ENCODE measurements around the gene GSG1L. TPM values are rescaled to one million over a fixed set of nuclear protein-coding genes. Genes with fewer than 3 reads are reported as not detected.

Gene GSG1L
- total RNA-seq, 1 donor from 2014 or later = not detected

DNA sequence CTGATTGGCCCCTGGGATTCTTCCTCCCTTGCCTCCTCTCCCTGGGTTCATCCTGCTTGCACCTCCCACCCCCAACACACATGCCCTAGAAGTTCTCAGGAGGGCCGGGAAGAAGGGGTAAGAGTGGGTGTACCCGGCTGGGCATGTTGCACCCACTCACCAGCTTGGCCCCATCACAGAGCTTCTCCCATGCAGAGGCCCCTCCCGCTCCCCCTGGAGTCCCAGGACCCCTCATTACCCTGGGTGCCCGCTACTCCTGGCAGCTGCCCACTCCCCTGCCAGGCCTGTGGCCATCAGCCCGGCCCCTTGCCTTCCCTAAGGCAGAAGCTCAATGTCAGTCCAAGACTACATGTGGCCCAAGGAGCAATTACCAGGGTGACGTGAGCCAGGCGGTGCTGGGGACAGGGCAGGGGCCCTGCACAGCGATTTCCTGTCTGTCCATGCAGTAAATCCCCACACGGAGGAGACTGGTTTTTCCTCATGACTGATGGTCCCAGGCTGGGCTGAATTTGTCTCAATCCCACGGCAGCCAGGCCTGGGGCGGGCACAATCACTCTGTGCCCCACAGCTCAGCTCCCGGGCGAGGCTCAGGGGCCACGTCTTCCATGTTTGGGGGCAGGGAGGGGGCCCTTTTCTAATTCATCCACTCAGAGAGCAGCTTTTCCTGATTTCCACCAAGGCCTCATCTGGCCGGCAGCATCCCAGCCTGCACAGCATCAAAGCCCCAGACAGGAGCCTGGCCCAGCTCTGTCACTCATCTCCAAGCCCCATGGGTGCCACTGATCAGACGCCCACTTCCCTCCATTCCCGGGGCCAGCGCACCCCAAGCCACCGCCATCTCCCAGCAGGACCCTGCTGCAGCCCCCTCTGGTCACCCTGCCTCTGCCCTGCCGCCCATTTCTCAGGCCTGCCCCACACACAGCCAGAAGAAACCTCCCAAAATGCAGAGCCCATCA lies 278.9 kb downstream of the GSG1L start:
- no peak overlapping the region for H3K4me3 ChIP-seq (ENCODE audit: low read depth, low read length)
- DNase-seq (ENCODE audit: low read depth) = no peak
- TF ChIP-seq, protein P1, sequence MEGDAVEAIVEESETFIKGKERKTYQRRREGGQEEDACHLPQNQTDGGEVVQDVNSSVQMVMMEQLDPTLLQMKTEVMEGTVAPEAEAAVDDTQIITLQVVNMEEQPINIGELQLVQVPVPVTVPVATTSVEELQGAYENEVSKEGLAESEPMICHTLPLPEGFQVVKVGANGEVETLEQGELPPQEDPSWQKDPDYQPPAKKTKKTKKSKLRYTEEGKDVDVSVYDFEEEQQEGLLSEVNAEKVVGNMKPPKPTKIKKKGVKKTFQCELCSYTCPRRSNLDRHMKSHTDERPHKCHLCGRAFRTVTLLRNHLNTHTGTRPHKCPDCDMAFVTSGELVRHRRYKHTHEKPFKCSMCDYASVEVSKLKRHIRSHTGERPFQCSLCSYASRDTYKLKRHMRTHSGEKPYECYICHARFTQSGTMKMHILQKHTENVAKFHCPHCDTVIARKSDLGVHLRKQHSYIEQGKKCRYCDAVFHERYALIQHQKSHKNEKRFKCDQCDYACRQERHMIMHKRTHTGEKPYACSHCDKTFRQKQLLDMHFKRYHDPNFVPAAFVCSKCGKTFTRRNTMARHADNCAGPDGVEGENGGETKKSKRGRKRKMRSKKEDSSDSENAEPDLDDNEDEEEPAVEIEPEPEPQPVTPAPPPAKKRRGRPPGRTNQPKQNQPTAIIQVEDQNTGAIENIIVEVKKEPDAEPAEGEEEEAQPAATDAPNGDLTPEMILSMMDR (conservative IDR thresholded peaks at IDR 0.05; ENCODE audit: low read depth, low read length) = no peak

GRCh38 chr16:27781981-27782880 lies 281.3 kb downstream of the GSG1L start:
- DNase-seq (ENCODE audit: low read depth) = no peak
- no peak overlapping the region for H3K4me3 ChIP-seq (ENCODE audit: low read depth, low read length)
- TF ChIP-seq, protein P1 (conservative IDR thresholded peaks at IDR 0.05; ENCODE audit: low read depth, low read length) = no peak

DNA sequence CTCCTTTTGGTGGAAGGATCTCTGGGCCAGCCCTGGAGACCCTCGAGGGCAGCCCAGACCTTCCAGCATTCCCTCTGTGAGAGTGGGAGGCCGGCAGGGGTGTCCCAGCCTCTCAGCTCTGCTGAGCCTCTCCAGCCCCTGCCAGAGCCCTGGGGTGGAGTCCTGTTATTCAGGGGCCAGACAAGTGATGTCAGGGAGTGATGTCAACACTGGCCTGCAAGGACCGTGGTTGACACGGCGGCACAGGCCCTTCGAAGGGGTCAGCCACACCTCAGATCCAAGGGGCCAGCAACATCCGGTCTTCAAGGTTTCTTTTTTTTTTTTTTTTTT lies 282.4 kb downstream of the GSG1L start:
- TF ChIP-seq, protein P1 (conservative IDR thresholded peaks at IDR 0.05; ENCODE audit: low read depth, low read length) = no peak
- DNase-seq (ENCODE audit: low read depth) = no peak
- no peak overlapping the region for H3K4me3 ChIP-seq (ENCODE audit: low read depth, low read length)

DNA sequence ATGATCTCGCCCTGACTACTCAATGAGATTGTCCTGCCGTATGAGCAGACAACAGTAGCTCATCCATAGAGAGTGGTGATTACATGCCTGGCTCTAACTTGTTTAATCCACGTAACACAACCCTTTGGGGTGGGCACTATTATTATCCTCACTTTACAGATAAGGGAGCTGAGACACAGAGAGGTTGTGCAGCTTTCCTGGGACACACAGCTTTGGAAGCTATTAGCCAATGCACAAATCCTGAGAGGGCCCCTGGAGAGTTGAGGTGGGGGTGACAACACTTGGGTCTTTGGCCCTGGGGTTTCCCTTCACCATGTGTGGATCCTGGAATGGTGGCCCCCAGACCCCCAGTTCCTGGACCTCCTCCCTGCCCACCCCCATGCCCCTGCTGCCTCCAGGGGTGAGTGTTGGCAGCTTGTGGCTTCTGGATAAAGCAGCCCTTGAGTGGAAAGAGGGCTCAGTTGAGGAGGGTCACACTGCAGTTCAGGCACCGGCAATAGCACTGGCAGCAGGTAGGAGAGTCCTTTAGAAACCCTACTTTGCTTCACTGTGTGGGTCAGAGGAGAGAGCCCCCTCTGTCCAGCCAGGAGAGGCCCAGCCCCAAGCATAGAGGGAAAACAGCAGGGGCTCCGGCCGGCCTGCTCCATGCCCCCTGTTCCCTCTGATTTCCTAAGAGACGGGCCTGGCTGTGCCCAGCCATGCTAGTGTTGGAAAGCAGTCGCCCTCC lies 282.9 kb downstream of the GSG1L start:
- TF ChIP-seq, protein P1 (conservative IDR thresholded peaks at IDR 0.05; ENCODE audit: low read depth, low read length) = no peak
- DNase-seq (ENCODE audit: low read depth) = no peak
- no peak overlapping the region for H3K4me3 ChIP-seq (ENCODE audit: low read depth, low read length)

GRCh38 chr16:27779641-27780164 lies 283.8 kb downstream of the GSG1L start:
- TF ChIP-seq, protein P1 (conservative IDR thresholded peaks at IDR 0.05; ENCODE audit: low read depth, low read length) = no peak
- no peak overlapping the region for H3K4me3 ChIP-seq (ENCODE audit: low read depth, low read length)
- DNase-seq (ENCODE audit: low read depth) = no peak

- DNase-seq (ENCODE audit: low read depth) = no peak
- H3K4me3 ChIP-seq (ENCODE audit: low read depth, low read length) = no peak overlapping the region
- TF ChIP-seq, protein P1 (conservative IDR thresholded peaks at IDR 0.05; ENCODE audit: low read depth, low read length) = no peak
Measured at GRCh38 chr16:27778926-27779570, 284.5 kb downstream of the GSG1L start.

Measured in epithelial cell of proximal tubule (primary cell).